GM21390 (cell line): Measurements from ENCODE around the gene CROCC2.

ENCODE experiments used
- ATAC-seq: cut with Tn5 transposase; IDR thresholded peaks from one replicate; pipeline ENCODE4 v1.9.1; 2021; ENCODE audit not compliant: unreplicated experiment

CROCC2 gene

GRCh38 chr2:240891492-240892340, 14.4 kb upstream of the CROCC2 start:
- ATAC-seq, result no peak

DNA sequence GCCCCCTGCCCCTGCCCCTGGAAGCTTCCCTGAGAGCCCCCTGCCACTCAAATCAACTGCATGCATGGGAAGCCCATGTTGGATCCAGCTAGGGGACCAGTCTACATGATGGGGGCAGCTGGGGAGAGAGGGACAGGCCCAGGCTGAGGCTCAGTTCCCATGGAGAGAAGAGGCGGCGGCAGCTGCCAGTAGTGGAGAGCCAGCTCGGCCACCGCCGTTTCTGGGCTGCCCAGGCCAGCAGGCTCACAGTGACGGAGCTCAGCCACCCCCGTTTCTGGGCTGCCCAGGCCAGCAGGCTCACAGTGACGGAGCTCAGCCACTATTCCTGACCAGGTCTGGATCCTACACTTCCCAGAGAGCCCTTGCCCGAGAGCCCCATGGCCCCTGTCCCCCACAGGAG, 13.8 kb upstream of the CROCC2 start:
- no peak for ATAC-seq

GRCh38 chr2:240892925-240893324, 13.2 kb upstream of the CROCC2 start:
- ATAC-seq, result no peak

GRCh38 chr2:240893363-240893844, 12.7 kb upstream of the CROCC2 start:
- no peak for ATAC-seq

DNA sequence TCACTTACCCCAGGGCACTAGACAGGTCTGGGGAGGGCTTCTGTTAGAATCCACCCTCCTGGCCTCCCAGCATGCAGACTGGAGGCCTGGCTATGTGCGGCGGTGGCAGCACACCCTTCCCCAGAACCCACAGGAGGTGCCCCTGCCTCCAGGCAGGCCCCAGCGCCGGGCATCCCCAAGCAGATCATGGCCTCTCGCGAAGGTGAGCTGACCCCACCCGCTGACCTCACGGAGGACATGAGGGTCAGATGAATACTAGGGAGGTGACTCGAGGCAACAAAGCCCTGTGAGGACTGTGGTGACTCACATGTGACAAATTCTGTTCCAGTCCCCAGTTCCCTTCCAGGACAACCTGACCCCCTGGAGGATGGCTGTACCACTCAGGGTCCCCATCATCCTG, 12.1 kb upstream of the CROCC2 start:
- ATAC-seq, result no peak

GRCh38 chr2:240894836-240895558, 11.1 kb upstream of the CROCC2 start:
- ATAC-seq, result no peak

DNA sequence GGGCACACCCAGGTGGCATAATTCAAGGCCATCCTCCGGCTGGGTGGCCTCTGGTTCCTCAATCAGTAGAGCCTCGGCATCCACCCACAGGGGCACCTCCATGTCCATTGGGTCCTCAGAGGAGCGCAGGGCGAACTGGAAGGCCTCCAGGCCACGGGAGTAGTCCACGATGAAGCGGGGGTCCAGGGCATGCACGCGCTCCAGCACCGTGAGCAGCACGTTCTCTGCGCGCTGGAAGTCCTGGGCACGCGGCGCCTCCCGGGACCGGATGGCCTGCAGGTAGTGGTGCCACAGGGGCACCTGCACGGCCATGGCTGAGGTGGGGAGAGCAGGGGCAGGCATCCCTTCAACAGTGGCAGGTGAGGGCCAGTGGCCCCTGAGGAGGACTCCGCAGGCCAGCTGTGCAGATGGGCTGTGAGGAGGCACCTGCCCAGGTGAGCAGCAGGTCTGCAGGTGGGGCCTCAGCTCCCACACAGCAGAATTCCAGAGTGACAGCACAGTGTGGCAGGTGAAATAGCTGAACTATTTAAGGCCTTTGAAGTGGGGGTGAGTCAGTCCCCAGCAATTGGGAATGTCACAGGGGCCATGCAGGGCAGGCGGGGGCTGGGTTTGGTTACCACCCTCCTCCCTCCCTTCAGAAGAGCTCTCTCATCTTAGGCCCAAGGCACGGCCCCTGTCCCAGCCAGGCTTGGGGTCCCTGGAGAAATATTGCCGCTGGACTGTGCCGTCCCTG, 10.3 kb upstream of the CROCC2 start, which contains the start of gene MAB21L4:
Gene MAB21L4 (minus strand): TSS at position 501 of the 733 bp plus-strand sequence. CDS start 159 bp downstream, at position 342.
- ATAC-seq, result no peak

GRCh38 chr2:240896394-240896793, 9.7 kb upstream of the CROCC2 start:
- no peak for ATAC-seq

DNA sequence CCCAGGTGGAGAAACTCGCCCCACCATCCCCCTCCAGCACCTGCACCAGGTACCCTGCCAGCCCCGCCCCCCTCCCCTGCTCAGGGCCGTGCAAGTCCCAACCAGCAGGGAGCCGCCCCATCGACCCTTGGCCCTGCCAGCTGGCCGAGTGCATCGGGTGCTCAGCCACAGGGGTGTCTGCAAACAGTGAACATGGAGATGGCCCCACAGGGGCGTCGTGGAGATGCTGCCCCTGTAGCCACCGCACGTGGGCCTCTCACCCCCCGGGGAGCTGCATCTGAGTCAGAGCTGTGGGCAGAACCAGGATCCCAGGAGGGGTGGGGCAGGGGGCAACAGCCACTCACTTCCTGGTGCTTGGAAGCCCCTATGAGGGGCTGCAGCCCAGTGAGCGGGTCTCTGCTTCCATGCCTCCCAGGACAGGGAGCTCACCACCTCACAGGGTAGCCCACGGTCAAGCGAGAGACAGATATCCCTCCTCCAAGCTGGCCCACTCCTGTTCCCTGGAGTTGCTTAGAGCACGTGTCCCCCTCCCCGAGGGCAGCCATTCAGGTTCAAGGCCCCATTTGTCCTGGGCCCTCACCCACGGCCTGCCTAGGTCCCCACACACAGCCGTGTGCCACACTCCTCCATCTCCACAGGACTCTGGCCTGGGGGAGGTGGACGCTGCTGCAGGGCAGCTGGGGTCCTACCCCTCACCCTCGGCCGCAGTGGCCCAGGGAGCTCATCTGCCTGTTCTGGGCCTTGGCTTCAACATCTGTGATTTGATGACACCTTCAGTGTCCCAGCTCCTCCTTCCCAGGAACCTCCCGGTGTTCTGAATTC, 9.1 kb upstream of the CROCC2 start:
- no peak for ATAC-seq

GRCh38 chr2:240898108-240898730, 7.9 kb upstream of the CROCC2 start:
- no peak for ATAC-seq

- no peak for ATAC-seq
Observed at GRCh38 chr2:240898731-240899467, 7.2 kb upstream of the CROCC2 start.

- no peak for ATAC-seq
Observed at GRCh38 chr2:240899468-240899865, 6.7 kb upstream of the CROCC2 start.

GRCh38 chr2:240900141-240900860, 5.8 kb upstream of the CROCC2 start:
- no peak for ATAC-seq

GRCh38 chr2:240901986-240902614, 4.0 kb upstream of the CROCC2 start:
- no peak for ATAC-seq

GRCh38 chr2:240902615-240903041, 3.5 kb upstream of the CROCC2 start:
- ATAC-seq, result no peak

DNA sequence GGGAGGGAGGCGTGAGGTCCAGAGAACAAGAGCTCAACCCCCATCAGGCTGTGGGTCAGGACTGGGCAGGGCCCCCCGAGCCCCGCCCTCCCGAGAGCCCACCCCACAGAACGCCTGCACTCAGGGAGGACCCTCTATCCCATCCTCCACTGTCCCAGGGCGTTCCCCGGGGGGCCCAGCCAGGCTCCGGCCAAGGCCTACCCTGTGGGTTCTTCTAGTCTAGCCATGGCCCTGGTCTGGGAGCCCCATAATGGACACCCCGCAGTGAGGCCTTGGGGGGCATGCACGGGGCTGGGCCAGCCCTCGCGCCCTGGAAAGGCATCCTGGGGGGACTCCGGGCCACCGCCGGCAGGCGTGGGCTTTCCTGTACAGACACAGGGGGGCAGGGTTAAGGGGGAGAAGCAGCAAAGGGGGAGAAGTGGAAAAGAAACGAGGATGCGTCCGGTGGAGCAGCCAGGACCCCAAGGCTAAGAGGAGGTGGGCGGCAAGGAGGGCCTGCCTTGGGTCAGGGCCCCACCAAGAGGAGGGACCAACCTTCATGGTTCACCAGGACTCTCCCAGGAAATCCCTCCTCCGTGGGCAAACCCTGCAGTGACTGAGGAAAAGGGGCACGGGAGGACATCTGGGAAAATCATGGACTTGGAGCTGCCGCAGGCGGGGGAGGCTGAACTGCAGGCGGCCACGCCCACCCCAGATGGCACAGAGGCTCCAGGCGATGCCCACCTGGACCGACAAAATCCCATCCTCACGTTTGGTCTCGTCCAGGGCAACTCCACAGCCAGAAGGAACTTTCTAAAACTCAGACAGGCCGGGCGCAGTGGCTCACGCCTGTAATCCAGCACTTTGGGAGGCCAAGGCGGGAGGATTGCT, 2.7 kb upstream of the CROCC2 start:
- ATAC-seq, result no peak
